Endothelial cell of umbilical vein (primary cell): Measurements from ENCODE around the gene RALA.
"Not testable (repeated sequence)": the region's sequence is repeated elsewhere in the genome, so short reads cannot be mapped to it uniquely, and the experiment has no call there.

Source experiments
- POLR2A ChIP-seq: IDR thresholded peaks from 2 replicates; pipeline ENCODE4 v1.6.1; 2012; ENCODE audit warnings: low read depth, mild to moderate bottlenecking, control low read depth, low read length
- TF ChIP-seq, protein P1 (sequence below): IDR thresholded peaks from 2 replicates; pipeline ENCODE4 v1.6.1; 2011; ENCODE audit not compliant: insufficient read depth, insufficient read length
- TF ChIP-seq, protein P2 (sequence below), 2 donors: IDR thresholded peaks; 1 replicate in 1 of 2; 2 replicates in 1 of 2; pipeline ENCODE4 v1.5.1; 2011; ENCODE audit warnings: low read length in 2 of 2, mild to moderate bottlenecking in 2 of 2, moderate library complexity in 2 of 2, control low read depth in 1 of 2, inconsistent platforms in 1 of 2, low read depth in 1 of 2; ENCODE audit not compliant: insufficient read depth in 1 of 2; ENCODE audit errors: extremely low read depth in 1 of 2

GRCh38 chr7:39693086-39693485 lies 69.7 kb downstream of the RALA start:
- TF ChIP-seq, protein P1, sequence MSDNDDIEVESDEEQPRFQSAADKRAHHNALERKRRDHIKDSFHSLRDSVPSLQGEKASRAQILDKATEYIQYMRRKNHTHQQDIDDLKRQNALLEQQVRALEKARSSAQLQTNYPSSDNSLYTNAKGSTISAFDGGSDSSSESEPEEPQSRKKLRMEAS: not testable (repeated sequence)
- TF ChIP-seq POLR2A: not testable (repeated sequence)
- TF ChIP-seq, protein P2, sequence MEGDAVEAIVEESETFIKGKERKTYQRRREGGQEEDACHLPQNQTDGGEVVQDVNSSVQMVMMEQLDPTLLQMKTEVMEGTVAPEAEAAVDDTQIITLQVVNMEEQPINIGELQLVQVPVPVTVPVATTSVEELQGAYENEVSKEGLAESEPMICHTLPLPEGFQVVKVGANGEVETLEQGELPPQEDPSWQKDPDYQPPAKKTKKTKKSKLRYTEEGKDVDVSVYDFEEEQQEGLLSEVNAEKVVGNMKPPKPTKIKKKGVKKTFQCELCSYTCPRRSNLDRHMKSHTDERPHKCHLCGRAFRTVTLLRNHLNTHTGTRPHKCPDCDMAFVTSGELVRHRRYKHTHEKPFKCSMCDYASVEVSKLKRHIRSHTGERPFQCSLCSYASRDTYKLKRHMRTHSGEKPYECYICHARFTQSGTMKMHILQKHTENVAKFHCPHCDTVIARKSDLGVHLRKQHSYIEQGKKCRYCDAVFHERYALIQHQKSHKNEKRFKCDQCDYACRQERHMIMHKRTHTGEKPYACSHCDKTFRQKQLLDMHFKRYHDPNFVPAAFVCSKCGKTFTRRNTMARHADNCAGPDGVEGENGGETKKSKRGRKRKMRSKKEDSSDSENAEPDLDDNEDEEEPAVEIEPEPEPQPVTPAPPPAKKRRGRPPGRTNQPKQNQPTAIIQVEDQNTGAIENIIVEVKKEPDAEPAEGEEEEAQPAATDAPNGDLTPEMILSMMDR (IDR thresholded peaks at IDR 0.05; ENCODE audit: extremely low read depth in 1 of 2, insufficient read depth in 1 of 2, low read depth in 1 of 2, low read length in 2 of 2): not testable (repeated sequence)
